ENCODE results near the gene ZC3H13. TPM values are rescaled to one million over a fixed set of nuclear protein-coding genes. Genes with fewer than 3 reads are reported as not detected.

The ZC3H13 gene
- total and polyA plus RNA-seq, 4 donors, result 14.1 to 57.0 (median 35.9) TPM

DNA sequence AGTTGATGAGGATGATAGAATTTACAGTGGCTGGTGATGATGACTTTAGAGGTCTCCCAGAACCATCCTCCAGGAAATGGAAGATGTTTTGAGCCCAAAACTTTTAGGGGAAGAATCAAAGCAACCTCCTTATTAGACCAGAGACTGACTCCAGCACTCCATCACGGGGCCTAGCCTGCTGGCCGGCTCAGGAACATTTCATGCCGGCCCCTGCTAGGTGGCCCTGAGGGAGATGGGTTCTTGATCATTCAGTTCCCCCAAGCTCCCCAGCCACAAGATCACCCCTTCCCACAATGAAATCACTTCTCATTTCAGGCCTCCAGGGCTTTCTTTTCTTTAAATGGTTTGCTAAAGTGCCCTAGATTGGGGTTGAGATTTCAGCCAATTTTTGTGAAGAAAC, 121.3 kb downstream of the ZC3H13 start:
- intact Hi-C loops (cut with DNase I), result no loop called here
- H3K4me3 ChIP-seq (ENCODE audit: low read length in 2 of 2), result no peak overlapping the region
- no peak overlapping the region for H3K27ac ChIP-seq (ENCODE audit: low read depth in 1 of 2, low read length in 2 of 2)
- ATAC-seq (ENCODE audit: low FRiP score), result no peak
- DNase-seq, result no peak
- H3K36me3 ChIP-seq (ENCODE audit: control insufficient read depth in 1 of 2, insufficient read depth in 2 of 2, low read length in 1 of 2), result no peaks in the 10 kb centered on the region
- H3K27me3 ChIP-seq (ENCODE audit: control insufficient read depth in 1 of 2, insufficient read depth in 2 of 2, low read length in 1 of 2), result no peaks in the 10 kb centered on the region
- H3K9me3 ChIP-seq (ENCODE audit: control insufficient read depth, low read length), result no peaks in the 10 kb centered on the region
- no peaks in the 10 kb centered on the region for H3K4me1 ChIP-seq (ENCODE audit: control insufficient read depth in 1 of 2, insufficient read depth in 2 of 2, low read length in 2 of 2)
- WGBS, 2 donors, result 86 to 88% methylated on average over 3 of the region's 3 CpGs

DNA sequence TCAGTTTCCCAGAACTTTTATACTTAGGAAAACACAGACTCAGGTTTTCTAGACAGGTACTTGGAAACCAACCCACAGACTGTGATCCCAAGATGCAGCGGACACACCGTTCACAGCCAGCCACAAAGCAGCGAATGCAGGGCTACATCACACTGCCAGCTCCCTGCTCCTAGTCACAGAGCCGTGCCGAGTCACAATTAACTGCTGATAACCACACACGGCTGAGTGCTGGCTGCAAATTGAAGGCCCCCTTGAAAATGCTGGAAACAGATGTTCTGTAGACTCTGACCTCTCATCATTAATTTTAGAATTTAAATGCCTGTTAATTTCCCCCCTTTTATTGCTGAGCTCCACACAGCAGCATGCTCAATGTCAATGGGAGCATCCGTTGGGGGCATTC, 122.4 kb downstream of the ZC3H13 start:
- no peaks in the 10 kb centered on the region for H3K36me3 ChIP-seq (ENCODE audit: control insufficient read depth in 1 of 2, insufficient read depth in 2 of 2, low read length in 1 of 2)
- intact Hi-C loops (cut with DNase I), result no loop called here
- DNase-seq, result no peak
- 73 to 74% methylated on average over 7 of the region's 7 CpGs for WGBS, 2 donors
- no peaks in the 10 kb centered on the region for H3K9me3 ChIP-seq (ENCODE audit: control insufficient read depth, low read length)
- no peak for ATAC-seq (ENCODE audit: low FRiP score)
- H3K4me1 ChIP-seq (ENCODE audit: control insufficient read depth in 1 of 2, insufficient read depth in 2 of 2, low read length in 2 of 2), result no peaks in the 10 kb centered on the region
- no peaks in the 10 kb centered on the region for H3K27me3 ChIP-seq (ENCODE audit: control insufficient read depth in 1 of 2, insufficient read depth in 2 of 2, low read length in 1 of 2)
- no peak overlapping the region for H3K27ac ChIP-seq (ENCODE audit: low read depth in 1 of 2, low read length in 2 of 2)
- no peak overlapping the region for H3K4me3 ChIP-seq (ENCODE audit: low read length in 2 of 2)

- ATAC-seq (ENCODE audit: low FRiP score), result no peak
- intact Hi-C loops (cut with DNase I), result no loop called here
- Histone ChIP-seq H3K9me3 (ENCODE audit: control insufficient read depth, low read length) (no peaks in the 10 kb centered on the region), H3K4me1 (ENCODE audit: control insufficient read depth in 1 of 2, insufficient read depth in 2 of 2, low read length in 2 of 2) (no peaks in the 10 kb centered on the region), H3K27ac (ENCODE audit: low read depth in 1 of 2, low read length in 2 of 2) (no peak overlapping the region), H3K4me3 (ENCODE audit: low read length in 2 of 2) (no peak overlapping the region), H3K27me3 (ENCODE audit: control insufficient read depth in 1 of 2, insufficient read depth in 2 of 2, low read length in 1 of 2) (no peaks in the 10 kb centered on the region), H3K36me3 (ENCODE audit: control insufficient read depth in 1 of 2, insufficient read depth in 2 of 2, low read length in 1 of 2) (no peaks in the 10 kb centered on the region)
- DNase-seq, result no peak
- WGBS, 2 donors, result 13 to 28% methylated on average over 2 of the region's 2 CpGs
These were observed 123.7 kb downstream of the ZC3H13 start for GRCh38 chr13:45928843-45929242.

DNA sequence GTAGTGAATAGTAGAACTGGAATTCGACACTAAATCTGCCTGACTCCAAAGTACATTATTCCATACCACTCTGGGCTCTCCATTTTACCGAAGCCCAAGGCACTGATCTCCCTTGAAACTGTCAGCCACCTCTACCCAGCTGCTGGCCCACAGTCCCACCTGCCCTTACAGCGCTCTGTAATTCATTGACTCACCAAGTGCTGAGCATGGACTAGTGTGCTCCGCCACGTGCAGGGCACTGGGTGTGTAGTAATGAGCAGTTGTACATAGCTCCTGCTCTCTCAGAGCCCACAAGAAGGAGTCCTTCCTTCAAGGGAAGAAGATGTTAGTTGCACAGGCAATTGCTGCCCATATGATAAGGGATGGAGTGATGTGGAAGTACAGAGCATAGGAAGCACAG, 124.4 kb downstream of the ZC3H13 start:
- no peak for ATAC-seq (ENCODE audit: low FRiP score)
- Histone ChIP-seq H3K4me1 (ENCODE audit: control insufficient read depth in 1 of 2, insufficient read depth in 2 of 2, low read length in 2 of 2) (no peaks in the 10 kb centered on the region), H3K4me3 (ENCODE audit: low read length in 2 of 2) (no peak overlapping the region), H3K9me3 (ENCODE audit: control insufficient read depth, low read length) (no peaks in the 10 kb centered on the region), H3K36me3 (ENCODE audit: control insufficient read depth in 1 of 2, insufficient read depth in 2 of 2, low read length in 1 of 2) (no peaks in the 10 kb centered on the region), H3K27ac (ENCODE audit: low read depth in 1 of 2, low read length in 2 of 2) (no peak overlapping the region), H3K27me3 (ENCODE audit: control insufficient read depth in 1 of 2, insufficient read depth in 2 of 2, low read length in 1 of 2) (no peaks in the 10 kb centered on the region)
- DNase-seq, result no peak
- 90 to 93% methylated on average over 5 of the region's 5 CpGs for WGBS, 2 donors
- intact Hi-C loops (cut with DNase I), result no loop called here

DNA sequence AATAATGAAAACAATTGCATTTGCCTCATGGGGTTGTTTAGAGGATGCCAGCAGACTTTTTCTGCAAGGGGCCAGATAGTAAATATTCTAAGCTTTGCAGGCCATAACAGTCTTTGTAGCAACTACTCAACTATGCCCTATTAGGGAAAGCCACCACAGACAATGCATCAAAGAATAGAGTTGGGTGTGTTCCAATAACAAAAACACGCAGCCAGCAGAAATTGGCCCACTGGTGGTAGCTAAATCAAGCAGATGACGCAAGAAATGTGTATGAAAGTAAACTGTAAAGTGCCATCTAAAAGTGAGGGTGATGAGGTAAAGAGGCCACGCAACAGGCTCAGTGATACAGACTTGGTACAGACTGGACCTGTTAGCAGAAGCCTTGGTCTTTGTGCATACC, 125.8 kb downstream of the ZC3H13 start:
- Histone ChIP-seq H3K4me1 (ENCODE audit: control insufficient read depth in 1 of 2, insufficient read depth in 2 of 2, low read length in 2 of 2) (no peaks in the 10 kb centered on the region), H3K27me3 (ENCODE audit: control insufficient read depth in 1 of 2, insufficient read depth in 2 of 2, low read length in 1 of 2) (no peaks in the 10 kb centered on the region), H3K36me3 (ENCODE audit: control insufficient read depth in 1 of 2, insufficient read depth in 2 of 2, low read length in 1 of 2) (no peaks in the 10 kb centered on the region), H3K27ac (ENCODE audit: low read depth in 1 of 2, low read length in 2 of 2) (no peak overlapping the region), H3K9me3 (ENCODE audit: control insufficient read depth, low read length) (no peaks in the 10 kb centered on the region), H3K4me3 (ENCODE audit: low read length in 2 of 2) (no peak overlapping the region)
- DNase-seq (no peak), ATAC-seq (ENCODE audit: low FRiP score) (no peak)
- 42% methylated on average over 3 of the region's 3 CpGs for whole genome bisulfite sequencing, 2 donors
- intact Hi-C loops (cut with DNase I), result no loop called here

DNA sequence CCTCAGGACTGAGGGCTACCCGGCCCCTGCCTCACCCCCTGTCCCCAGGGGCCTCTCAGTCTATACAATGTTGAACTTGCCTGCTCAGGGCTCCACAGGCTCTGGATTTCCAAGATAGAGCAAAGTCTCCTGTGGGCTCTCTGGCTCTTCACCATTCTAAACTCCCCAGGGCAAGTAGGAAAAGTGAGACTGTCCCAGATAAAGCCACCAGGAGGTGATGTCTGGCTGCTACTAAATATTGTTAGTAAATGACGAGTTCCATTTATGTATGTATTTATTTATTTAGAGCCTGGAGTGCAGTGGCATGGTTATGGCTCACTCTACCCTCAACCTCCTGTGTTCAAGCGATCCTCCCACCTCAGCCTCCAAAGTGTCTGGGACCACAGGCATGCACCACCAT, 127.4 kb downstream of the ZC3H13 start:
- Histone ChIP-seq H3K36me3 (ENCODE audit: control insufficient read depth in 1 of 2, insufficient read depth in 2 of 2, low read length in 1 of 2) (no peaks in the 10 kb centered on the region), H3K4me1 (ENCODE audit: control insufficient read depth in 1 of 2, insufficient read depth in 2 of 2, low read length in 2 of 2) (no peaks in the 10 kb centered on the region), H3K9me3 (ENCODE audit: control insufficient read depth, low read length) (no peaks in the 10 kb centered on the region), H3K27me3 (ENCODE audit: control insufficient read depth in 1 of 2, insufficient read depth in 2 of 2, low read length in 1 of 2) (no peaks in the 10 kb centered on the region), H3K27ac (ENCODE audit: low read depth in 1 of 2, low read length in 2 of 2) (no peak overlapping the region), H3K4me3 (ENCODE audit: low read length in 2 of 2) (no peak overlapping the region)
- ATAC-seq (ENCODE audit: low FRiP score) (no peak), DNase-seq (no peak)
- intact Hi-C loops (cut with DNase I), result no loop called here
- WGBS, 2 donors, result 69 to 70% methylated on average over 3 of the region's 3 CpGs

GRCh38 chr13:45921162-45921736, 131.3 kb downstream of the ZC3H13 start:
- no peaks in the 10 kb centered on the region for H3K36me3 ChIP-seq (ENCODE audit: control insufficient read depth in 1 of 2, insufficient read depth in 2 of 2, low read length in 1 of 2)
- 80 to 83% methylated on average over 1 of the region's 1 CpG for WGBS, 2 donors
- ATAC-seq (ENCODE audit: low FRiP score) (no peak), DNase-seq (no peak)
- H3K4me1 ChIP-seq (ENCODE audit: control insufficient read depth in 1 of 2, insufficient read depth in 2 of 2, low read length in 2 of 2), result no peaks in the 10 kb centered on the region
- H3K4me3 ChIP-seq (ENCODE audit: low read length in 2 of 2), result no peak overlapping the region
- H3K27me3 ChIP-seq (ENCODE audit: control insufficient read depth in 1 of 2, insufficient read depth in 2 of 2, low read length in 1 of 2), result no peaks in the 10 kb centered on the region
- no peak overlapping the region for H3K27ac ChIP-seq (ENCODE audit: low read depth in 1 of 2, low read length in 2 of 2)
- H3K9me3 ChIP-seq (ENCODE audit: control insufficient read depth, low read length), result peaks cover 1% of the 10 kb centered on the region
- intact Hi-C loops (cut with DNase I), result no loop called here

GRCh38 chr13:45918597-45918996, 133.9 kb downstream of the ZC3H13 start:
- H3K9me3 ChIP-seq (ENCODE audit: control insufficient read depth, low read length), result peaks cover 1% of the 10 kb centered on the region
- no peaks in the 10 kb centered on the region for H3K27me3 ChIP-seq (ENCODE audit: control insufficient read depth in 1 of 2, insufficient read depth in 2 of 2, low read length in 1 of 2)
- WGBS, 2 donors, result 80 to 85% methylated on average over 3 of the region's 3 CpGs
- no peaks in the 10 kb centered on the region for H3K36me3 ChIP-seq (ENCODE audit: control insufficient read depth in 1 of 2, insufficient read depth in 2 of 2, low read length in 1 of 2)
- no peak overlapping the region for H3K27ac ChIP-seq (ENCODE audit: low read depth in 1 of 2, low read length in 2 of 2)
- no peaks in the 10 kb centered on the region for H3K4me1 ChIP-seq (ENCODE audit: control insufficient read depth in 1 of 2, insufficient read depth in 2 of 2, low read length in 2 of 2)
- H3K4me3 ChIP-seq (ENCODE audit: low read length in 2 of 2), result no peak overlapping the region
- intact Hi-C loops (cut with DNase I), result no loop called here
- DNase-seq (no peak), ATAC-seq (ENCODE audit: low FRiP score) (no peak)

DNA sequence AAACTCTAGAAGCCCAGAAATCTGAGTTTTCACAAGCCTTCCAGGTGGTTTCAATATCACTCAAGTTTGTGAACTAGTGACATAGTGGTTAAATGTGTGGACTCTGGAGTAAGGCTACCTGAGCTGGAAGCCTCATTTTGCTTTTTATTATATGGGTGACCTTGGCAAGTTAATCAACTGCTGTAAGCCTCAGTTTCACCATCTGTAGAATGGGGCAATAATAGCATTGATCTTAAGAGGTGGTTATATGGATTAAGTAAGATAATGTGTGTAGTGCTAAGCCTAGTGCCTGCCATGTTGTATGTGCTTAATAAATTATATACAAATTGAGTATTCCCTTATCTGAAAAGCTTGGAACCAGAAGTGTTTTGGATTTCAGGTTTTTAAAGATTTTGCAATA, 135.5 kb downstream of the ZC3H13 start:
- ATAC-seq (ENCODE audit: low FRiP score), result no peak
- no peak overlapping the region for H3K27ac ChIP-seq (ENCODE audit: low read depth in 1 of 2, low read length in 2 of 2)
- intact Hi-C loops (cut with DNase I), result no loop called here
- H3K9me3 ChIP-seq (ENCODE audit: control insufficient read depth, low read length), result peaks cover 3% of the 10 kb centered on the region
- no peak for DNase-seq
- H3K36me3 ChIP-seq (ENCODE audit: control insufficient read depth in 1 of 2, insufficient read depth in 2 of 2, low read length in 1 of 2), result no peaks in the 10 kb centered on the region
- H3K4me3 ChIP-seq (ENCODE audit: low read length in 2 of 2), result no peak overlapping the region
- H3K4me1 ChIP-seq (ENCODE audit: control insufficient read depth in 1 of 2, insufficient read depth in 2 of 2, low read length in 2 of 2), result no peaks in the 10 kb centered on the region
- H3K27me3 ChIP-seq (ENCODE audit: control insufficient read depth in 1 of 2, insufficient read depth in 2 of 2, low read length in 1 of 2), result no peaks in the 10 kb centered on the region

Data from aorta (tissue), 5 donors.